Amniotic stem cell (primary cell): ENCODE data around the gene MYO10.
"Not testable (repeated sequence)": the region's sequence is repeated elsewhere in the genome, so short reads cannot be mapped to it uniquely, and the experiment has no call there.

ENCODE experiments used
- DNase-seq: peaks from one replicate; lab custom pipeline; 2025; lab: John Stamatoyannopoulos, UW

MYO10 gene

DNA sequence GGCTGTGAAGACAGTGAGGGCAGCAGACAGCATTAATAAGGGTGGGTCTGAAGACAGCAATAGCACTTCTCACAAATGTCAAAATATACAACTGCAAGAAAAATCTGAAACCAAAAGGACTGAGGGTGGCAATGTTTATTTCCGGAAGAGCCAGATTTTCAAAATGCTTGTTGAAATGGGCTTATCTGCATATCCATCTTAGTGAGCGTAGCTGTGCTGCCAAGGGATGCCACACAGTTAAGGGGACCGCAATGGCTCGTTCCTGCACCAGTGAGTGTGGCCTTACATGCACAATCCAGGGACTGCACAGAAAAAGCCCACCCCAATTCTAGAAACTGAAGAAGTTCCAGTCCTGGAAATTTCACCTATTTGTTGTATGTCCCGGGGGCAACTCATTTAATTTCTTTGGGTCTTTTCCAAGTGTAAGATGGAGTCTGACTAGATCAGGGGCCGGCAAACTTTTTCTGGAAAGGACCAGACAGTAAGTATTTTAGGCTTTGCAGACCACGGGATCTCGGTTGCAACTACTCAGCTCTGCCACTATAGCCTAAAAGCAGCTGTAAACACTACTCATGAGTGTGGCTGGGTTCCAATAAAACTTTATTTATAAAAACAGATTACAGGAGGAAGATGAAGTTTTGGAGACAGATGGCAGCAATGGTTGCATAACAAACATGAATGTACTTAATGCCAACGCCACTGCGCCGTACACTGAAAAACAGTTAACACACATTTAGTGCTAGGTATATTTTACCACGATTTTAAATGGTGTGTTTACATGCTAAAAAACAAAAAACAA lies 154.1 kb downstream of the MYO10 start:
- DNase-seq: no peak

DNA sequence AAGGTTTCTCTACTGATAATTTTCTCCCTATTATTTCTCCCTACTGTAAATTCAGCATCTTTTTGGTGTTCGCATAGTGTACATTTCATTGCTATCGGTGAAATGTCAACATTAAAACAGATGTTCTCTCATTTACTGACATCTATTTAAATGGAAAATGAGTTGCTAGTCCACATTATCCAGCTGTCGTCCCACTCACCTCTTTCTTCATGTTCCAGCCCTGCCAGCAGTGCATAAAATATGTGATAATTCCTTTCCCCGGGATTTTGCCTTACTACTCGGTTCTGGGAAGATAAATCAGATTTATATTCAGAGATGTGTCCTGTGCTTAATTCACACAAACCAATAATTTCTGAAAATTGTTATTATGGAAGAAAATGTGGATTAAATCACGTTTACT lies 155.8 kb downstream of the MYO10 start:
- DNase-seq: no peak

DNA sequence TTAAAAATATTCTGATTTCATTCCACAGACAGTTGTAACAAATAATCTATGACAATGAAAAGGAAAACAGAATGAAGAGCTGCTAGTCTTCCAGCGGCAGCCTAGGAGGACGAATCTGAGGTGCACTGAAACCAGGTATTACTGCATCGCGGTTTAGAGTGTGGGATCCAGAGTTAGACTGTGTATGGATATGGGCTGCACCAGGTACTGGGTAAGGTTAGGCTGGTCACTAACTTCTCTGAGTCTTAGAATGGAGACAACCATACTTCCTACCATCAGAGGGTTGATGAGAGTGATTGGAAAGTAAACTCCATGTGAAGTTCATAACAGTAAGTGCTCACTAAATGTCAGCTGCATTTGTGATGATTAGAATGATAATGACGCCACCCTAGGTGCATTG lies 158.7 kb downstream of the MYO10 start:
- DNase-seq: no peak

DNA sequence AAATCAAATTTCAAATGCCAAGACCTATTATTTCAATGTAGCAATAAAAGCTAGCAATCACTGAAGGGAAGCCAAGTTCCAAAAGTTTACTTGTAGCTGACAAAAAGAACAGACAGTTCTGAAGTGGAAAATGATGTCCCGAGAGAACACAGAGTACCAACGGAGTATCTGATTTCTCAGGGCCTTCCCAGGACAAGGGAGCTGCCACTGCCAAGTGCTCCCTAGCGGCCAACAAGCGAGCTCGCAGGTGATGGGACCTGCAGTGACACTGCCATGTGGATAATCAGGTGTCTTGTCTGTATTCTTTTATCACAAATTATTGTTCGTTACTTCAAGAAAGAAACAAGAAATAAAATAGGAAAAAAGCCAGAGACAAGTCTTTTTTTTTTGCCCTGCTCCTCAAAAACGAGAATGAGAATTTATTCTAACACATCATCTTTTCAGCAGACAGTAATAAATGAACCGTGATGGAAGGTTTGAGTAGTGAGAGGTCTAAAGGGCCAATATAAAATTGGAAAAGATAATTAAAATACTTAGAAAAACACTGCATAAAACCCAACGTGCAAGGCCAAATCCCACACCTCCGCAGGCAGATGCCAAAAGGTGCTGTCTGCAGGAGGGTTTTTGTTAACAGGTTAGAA lies 159.4 kb downstream of the MYO10 start:
- DNase-seq: no peak

DNA sequence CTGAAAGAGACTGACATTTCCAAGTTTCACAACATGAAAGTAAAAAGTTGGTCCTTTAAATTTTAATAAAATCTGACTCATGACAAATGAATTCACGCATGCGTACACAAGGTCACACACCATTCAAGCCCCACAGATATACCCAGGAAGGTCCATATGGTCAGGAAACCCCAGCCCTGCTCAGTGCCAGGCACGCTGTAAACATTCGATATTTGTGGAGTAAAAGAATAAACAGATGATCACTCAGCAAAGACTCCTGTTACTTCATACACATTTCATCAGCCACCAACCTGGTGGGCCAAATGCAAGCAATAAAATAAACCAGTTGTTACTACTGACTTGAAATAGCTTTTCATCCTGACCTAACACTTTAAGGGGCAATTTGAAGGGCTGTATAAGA lies 161.3 kb downstream of the MYO10 start:
- DNase-seq: no peak

DNA sequence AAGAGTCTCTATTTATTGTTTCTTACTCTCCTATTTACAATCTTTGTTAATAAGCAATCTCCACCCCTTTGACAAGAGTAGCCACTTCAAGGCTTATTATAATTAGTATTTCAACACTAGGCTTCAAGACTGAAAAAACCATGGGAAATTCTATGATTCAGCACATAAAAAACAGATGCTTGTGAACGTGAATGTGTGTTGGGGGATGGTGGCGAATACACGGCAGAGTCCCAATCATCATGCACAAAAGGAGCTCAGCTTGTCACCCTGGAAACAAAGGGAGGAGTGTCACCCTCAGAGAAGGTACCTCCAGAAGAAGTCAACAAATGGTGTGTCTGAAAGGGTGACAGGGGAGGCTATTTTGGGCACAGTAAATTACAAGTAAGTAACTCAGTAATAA lies 162.1 kb downstream of the MYO10 start:
- no peak for DNase-seq

DNA sequence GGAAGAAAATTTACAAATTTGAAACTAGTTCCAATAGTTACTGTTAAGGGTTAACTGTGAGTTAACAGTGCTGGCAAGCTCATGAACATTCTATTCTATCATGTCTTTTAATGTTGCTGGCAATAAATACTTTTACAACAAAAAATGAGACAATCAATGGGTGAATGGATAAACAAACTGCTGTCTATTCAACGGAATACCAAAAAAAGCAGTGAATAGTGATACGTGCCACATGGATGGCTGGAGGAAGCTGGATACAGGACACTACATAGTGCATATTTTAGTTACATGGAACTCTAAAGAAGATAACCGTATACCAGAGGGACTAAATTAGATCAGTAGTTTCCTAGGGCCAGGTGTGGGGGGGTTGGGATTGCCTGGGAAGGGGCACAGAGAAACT lies 163.5 kb downstream of the MYO10 start:
- DNase-seq: no peak

DNA sequence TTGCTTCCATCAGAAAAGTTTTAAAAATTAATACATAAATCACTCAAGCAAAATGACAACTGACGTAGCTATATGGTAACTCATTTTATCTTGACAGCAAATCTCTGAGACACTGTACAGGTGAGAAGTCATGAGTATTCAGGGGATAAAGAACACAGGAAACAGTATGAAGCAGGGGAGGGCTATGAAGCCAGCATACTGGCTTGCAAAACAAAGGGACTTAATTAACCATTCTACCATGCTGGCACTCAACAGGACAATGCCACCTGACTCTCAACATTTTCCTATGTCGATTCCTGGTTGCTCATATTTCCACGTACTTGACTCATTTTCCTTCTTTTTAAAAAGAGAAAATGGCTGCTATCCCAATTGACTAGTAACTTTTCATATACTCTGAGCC lies 167.9 kb downstream of the MYO10 start:
- DNase-seq: no peak

DNA sequence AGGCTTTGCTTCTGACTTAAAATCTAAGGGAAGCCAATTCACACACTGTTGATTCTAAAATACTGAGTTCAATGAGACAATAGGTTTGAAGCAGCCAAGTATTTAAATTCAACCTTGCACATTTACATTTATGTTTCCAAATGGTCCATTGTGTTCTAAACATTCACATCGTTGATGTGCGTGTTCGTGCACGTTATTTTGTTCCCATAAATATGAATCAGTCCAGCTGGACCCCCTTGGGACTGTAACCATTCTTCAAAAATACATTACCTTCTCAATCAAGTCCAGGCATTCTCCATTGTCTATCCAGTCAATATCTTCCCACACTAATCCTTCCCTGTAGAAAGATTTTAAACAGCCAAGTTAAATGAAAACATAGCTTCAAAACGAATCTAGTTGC lies 172.9 kb downstream of the MYO10 start:
- DNase-seq: no peak

DNA sequence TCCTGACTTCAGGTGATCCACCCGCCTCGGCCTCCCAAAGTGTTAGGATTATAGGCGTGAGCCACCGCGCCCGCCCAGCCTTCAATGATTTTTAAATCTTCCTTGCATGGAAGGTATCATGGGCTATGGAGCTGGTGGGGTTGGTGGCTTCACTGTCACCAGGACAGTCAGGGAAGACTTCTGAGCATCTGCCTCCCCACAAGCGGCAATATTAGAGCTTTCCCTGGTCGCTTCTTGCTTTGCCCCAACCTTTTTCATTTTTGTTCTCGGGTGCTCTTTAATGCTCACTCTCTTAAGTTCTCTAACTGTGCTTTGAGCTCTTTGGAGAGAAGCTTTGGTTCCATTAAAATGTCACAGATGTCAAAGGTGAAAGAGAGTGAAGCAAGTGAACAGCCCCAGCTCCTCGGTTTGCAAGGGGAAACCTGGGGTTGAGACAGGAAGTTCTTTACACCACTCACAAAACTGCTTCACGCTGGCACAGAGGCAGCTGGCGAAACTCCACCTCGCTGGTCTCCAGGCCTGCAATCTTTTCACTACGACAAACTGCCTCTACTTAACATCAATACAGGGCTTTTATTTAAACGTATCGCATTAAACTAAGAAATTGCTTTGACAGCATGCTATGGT lies 176.8 kb downstream of the MYO10 start:
- no peak for DNase-seq

DNA sequence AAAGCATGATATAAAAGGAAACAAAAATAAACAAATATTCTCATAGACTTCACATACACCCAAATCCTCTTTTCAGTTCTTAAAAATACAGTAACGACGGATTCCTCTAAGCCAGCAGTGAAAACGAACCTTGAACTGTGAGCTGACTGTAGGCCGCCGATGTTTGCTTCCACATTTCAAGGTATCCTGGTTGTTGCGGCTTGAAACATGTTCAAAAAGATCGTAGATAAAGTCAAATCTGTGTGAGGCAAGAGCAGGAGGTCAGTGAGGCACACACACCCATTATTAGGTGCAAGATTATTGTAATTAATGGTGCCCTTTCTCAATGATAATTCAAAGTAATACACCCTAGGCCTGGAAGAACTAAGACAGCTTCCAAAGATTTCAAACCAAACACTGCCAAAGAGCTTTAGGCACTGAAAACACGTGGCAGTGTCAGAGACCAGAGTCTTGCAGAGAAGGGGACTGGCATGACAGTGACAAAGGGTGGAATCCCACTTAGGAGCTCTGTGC lies 178.0 kb downstream of the MYO10 start:
- no peak for DNase-seq

DNA sequence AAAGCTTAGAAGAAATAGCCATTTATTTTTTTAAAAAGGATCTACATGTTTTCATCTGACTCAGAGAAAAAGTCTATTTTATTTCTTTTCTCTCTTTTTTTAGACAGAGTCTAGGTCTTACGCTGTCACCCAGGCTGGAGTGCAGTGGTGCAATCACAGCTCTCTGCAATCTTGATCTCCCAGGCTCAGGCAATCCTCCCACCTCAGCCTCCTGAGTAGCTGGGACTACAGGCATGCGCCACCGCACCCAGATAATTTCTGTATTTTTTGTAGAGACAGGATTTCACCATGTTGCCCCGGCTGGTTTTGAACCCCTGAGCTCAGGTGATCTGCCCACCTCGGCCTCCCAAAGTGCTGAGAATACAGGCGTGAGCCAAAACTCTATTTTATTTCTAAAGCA lies 178.5 kb downstream of the MYO10 start:
- not testable (repeated sequence) for DNase-seq

DNA sequence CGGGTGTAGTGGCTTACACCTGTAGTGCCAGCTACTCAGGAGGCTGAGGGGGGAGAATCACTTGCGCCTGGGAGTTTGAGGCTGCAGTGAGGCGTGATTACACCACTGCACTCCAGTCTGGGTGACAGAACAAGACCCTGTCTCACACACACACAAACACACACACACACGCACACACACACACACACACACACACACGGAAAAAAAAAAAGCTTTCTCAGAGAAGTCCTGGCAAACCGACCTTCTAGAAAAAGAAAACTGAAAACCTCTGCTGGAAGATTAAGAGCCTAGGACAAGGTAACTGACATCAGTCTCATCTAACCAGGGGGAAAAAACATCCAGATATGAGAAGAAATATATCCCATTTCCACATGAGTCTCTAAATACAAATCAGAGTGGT lies 178.9 kb downstream of the MYO10 start:
- DNase-seq: no peak

DNA sequence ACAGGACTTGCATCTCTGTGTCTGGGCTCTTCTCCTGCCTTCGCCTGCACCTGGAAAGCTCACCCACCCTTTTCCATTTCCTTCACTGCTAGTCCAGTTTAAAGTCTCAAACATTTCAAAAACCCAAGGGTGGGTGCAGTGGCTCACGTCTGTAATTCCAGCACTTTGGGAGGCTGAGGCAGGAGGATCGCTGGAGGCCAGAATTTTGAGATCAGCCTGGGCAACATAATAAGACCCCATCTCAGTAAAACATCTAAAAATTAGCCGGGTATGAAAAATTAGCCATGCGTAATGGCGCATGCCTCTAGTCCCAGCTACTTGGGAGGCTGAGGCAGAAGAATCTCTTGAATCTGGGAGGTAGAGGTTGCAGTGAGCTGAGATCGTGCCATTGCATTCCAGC lies 179.4 kb downstream of the MYO10 start:
- DNase-seq: no peak

DNA sequence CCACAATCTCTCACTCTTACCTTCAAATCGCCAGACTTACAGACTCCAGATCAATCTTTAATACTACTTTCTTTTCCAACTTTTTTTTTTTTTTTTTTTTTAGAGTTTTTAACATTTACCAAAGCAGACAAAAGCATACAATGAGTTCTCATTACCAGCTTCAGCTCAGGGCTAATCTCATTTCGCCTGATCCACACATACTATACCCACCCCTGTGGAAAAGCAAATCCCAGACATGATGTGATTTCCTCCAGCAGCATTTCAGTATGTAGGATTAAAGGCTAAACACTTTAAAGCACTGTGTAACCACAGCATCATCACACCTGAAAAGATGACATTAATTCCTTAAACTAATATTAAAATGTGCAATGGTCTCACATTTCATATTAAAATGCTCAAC lies 180.4 kb downstream of the MYO10 start:
- no peak for DNase-seq

DNA sequence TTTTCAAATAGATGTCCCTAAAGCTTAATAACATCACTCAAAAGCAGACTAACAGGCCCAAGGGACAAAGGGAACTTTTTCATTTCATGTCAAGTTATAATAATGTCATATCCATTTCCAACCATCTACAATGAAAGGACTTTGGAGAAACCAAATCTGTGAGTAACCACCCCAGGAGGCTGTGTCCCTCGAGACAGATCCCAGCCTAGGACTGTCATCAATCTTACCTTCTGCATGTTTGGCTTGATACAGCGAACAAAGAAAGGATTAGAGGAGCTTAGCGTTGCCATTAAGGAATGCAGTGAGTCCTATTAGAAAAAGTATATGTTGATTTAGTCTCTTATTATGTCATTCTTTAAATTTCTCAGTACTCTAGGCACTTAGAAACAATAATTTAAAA lies 181.5 kb downstream of the MYO10 start:
- DNase-seq: no peak

DNA sequence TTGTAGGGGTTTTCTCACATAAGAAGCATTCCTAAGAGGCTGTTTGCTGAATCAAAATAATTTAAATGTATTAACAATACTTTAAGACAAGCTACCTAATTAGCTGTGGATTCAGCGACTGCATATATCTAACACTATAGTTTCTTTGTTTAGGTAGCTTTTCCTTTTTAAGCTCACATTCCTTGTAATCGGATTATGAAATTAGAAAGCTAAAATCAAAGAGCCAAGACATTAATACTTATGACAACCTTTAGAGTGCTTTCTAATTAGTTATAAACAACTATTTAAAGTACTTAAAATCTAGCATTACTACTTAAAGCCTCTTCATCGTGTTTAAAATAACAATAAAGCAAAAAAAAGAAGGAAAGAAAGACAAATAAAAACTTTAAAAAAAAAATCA lies 182.0 kb downstream of the MYO10 start:
- no peak for DNase-seq

DNA sequence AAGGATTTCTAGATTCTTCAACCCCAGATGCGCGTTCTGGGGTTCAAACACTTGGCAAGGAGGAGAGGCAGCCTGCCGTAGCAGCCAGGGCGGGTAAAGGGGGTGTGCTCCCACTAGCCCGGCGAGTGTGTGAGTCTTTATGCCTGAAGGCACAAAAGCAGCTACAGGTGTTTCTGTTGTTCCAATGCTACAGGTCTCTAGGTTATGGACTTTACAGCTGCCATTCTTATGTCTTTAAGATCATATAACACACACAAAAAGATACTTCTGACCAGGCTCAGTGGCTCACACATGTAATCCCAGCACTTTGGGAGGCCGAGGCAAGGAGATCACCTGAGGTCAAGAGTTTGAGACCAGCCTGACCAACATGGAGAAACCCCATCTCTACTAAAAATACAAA lies 185.6 kb downstream of the MYO10 start:
- no peak for DNase-seq

DNA sequence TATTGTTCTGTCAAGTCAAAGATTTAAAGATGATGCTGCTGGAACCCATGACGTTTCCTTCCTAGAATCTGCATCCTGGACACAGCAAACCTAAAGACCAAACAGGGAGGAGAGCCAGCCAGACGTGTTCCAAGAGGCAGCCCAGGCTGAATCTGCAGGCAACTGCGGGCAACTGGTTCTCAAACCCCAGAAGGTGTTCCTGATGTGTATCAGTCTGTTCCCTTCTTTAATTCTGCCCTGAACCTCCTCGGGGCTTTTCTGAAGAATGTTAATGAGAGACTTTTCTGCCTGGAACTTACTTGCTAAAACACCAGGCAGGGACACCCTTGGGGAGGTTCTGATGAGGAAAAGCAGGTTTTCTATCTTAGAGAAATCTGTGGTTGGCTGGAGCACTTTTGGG lies 186.5 kb downstream of the MYO10 start:
- DNase-seq: no peak

DNA sequence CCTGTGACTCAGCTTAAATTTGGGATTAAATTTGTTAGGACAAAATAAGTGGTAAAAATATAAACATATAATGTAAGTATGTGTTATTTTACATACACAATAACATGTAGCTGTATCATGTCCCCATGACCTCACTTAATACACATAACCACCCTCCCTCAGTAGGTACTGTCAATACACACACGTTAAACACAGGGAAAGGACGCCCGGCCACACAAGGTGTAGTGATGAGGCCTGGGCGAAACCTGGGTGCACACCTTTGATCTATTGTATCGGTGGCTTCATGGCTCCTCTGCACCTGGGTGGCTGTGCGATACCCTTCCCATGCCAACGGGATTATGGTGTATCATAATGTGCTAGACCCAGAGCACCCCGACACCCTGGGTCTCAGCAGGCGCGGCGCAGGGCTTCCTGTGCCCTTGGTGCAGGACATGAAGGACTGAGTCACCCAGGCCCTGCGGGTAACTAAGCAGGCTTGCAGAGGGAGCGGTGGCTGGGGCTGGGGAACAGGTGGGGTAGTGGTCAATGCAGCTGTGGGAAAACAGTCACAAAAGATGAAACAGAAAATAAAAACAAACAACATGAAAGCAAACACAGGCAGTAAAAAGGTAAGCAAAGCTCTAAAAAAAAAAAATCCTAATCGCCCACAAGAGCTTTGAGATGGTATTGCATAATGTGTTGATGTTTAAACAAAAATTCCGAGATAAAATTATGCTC lies 191.8 kb downstream of the MYO10 start:
- no peak for DNase-seq

DNA sequence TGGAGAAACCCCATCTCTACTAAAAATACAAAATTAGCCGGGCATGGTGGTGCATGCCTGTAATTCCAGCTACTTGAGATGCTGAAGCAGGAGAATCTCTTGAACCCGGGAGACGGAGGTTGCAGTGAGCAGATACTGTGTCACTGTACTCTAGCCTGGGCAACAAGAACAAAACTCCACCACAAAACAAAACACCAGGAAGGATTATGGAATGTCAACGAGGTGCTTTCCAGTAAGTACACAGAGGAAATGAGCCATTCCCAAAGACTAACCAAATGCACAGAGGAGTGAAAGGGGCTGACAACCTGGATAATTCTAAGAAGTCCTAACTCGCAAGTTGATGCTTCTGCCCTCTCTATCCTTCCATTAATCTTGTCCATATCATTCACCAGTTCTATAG lies 193.2 kb downstream of the MYO10 start:
- no peak for DNase-seq

DNA sequence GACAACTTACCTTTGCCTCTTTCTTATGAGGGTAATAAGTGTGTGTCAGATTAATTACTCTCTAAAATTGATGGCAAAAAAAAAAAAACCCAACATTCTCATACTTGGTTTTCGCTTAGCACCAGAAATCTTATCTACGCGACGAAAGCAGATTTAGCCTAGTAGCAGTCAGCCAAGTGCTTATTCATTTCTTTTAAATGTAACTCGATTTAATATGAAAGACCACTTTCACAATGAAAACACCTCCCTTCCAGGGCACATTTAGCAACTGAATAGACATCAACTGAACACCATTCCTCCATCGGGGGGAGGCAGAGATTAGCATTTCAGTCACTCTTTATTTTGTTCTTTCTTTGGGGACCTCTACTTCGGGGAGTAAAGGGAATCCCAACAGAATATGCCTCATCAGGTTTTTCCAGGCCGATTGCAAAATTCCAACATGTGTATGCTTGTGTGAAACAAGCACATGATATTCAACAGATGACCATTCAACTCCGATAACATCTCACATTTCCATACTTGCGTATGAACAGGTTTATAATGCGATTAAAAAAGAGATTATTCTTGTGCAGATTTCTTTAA lies 195.2 kb downstream of the MYO10 start:
- DNase-seq: no peak
